GM23338 (cell line): ENCODE measurements around the gene TLE6.

ENCODE experiments used
- EZH2 ChIP-seq: fragments of 200-600 bp; sonication (generic); IDR thresholded peaks from one replicate; pipeline ENCODE4 v1.8.0; 2017; ENCODE audit warnings: antibody characterized with exemption, mild to moderate bottlenecking, low read depth; ENCODE audit not compliant: unreplicated experiment
- EZH2phosphoT487 ChIP-seq: fragments of 200-600 bp; sonication (generic); IDR thresholded peaks from one replicate; pipeline ENCODE4 v1.8.1; 2018; ENCODE audit warnings: antibody characterized with exemption; ENCODE audit not compliant: unreplicated experiment
- POLR2AphosphoS5 ChIP-seq: IDR thresholded peaks from 2 replicates; pipeline ENCODE4 v1.6.1; 2016; ENCODE audit warnings: antibody characterized with exemption, low read depth
- TF ChIP-seq, protein P1 (sequence below), 2 experiments: fragments of 200-600 bp in 1 of 2; sonication (generic) in 1 of 2; conservative IDR thresholded peaks; 2 replicates each; pipeline versions ENCODE4 v1.5.1 to v1.6.1; 2016 to 2017; ENCODE audit warnings: antibody characterized with exemption in 2 of 2, low read depth in 2 of 2, mild to moderate bottlenecking in 2 of 2, moderate library complexity in 1 of 2
- TF ChIP-seq, protein P2 (sequence below): IDR thresholded peaks from one replicate; pipeline ENCODE4 v1.6.1; 2018; ENCODE audit warnings: antibody characterized with exemption; ENCODE audit not compliant: unreplicated experiment
- TF ChIP-seq, protein P3 (sequence below): IDR thresholded peaks from 2 replicates; pipeline ENCODE4 v1.6.1; 2016; ENCODE audit warnings: antibody characterized with exemption

DNA sequence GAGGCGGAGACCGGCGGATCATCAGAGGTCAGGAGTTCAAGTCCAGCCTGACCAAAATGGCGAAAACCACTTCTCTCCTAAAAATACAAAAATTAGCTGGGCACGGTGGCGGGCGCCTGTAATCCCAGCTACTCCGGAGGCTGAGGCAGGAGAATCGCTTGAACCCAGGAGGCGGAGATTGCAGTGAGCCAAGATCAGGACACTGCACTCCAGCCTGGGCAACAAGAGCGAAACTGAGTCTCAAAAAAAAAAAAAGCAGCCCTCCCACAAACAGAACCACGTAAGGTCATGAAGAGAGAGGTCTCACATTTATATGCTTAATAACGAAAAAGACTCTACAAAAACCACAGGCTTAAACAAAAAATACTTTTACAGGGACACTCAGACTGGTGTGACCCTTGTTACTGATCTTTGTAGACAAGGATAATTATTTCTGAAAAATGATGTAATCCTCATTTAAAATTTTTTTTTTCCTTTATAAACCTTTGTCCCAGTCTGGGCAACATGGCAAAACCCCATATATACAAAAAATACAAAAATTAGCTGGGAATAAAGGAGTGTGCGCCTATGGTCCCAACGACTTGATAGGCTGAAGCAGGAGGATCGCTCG, 31.7 kb upstream of the TLE6 start:
- TF ChIP-seq, protein P1, sequence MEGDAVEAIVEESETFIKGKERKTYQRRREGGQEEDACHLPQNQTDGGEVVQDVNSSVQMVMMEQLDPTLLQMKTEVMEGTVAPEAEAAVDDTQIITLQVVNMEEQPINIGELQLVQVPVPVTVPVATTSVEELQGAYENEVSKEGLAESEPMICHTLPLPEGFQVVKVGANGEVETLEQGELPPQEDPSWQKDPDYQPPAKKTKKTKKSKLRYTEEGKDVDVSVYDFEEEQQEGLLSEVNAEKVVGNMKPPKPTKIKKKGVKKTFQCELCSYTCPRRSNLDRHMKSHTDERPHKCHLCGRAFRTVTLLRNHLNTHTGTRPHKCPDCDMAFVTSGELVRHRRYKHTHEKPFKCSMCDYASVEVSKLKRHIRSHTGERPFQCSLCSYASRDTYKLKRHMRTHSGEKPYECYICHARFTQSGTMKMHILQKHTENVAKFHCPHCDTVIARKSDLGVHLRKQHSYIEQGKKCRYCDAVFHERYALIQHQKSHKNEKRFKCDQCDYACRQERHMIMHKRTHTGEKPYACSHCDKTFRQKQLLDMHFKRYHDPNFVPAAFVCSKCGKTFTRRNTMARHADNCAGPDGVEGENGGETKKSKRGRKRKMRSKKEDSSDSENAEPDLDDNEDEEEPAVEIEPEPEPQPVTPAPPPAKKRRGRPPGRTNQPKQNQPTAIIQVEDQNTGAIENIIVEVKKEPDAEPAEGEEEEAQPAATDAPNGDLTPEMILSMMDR (conservative IDR thresholded peaks at IDR 0.05; ENCODE audit: low read depth in 2 of 2): no peak
- TF ChIP-seq EZH2: no peak
- no peak for TF ChIP-seq POLR2AphosphoS5
- no peak for TF ChIP-seq EZH2phosphoT487
- TF ChIP-seq, protein P2, sequence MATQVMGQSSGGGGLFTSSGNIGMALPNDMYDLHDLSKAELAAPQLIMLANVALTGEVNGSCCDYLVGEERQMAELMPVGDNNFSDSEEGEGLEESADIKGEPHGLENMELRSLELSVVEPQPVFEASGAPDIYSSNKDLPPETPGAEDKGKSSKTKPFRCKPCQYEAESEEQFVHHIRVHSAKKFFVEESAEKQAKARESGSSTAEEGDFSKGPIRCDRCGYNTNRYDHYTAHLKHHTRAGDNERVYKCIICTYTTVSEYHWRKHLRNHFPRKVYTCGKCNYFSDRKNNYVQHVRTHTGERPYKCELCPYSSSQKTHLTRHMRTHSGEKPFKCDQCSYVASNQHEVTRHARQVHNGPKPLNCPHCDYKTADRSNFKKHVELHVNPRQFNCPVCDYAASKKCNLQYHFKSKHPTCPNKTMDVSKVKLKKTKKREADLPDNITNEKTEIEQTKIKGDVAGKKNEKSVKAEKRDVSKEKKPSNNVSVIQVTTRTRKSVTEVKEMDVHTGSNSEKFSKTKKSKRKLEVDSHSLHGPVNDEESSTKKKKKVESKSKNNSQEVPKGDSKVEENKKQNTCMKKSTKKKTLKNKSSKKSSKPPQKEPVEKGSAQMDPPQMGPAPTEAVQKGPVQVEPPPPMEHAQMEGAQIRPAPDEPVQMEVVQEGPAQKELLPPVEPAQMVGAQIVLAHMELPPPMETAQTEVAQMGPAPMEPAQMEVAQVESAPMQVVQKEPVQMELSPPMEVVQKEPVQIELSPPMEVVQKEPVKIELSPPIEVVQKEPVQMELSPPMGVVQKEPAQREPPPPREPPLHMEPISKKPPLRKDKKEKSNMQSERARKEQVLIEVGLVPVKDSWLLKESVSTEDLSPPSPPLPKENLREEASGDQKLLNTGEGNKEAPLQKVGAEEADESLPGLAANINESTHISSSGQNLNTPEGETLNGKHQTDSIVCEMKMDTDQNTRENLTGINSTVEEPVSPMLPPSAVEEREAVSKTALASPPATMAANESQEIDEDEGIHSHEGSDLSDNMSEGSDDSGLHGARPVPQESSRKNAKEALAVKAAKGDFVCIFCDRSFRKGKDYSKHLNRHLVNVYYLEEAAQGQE: no peak
- TF ChIP-seq, protein P3, sequence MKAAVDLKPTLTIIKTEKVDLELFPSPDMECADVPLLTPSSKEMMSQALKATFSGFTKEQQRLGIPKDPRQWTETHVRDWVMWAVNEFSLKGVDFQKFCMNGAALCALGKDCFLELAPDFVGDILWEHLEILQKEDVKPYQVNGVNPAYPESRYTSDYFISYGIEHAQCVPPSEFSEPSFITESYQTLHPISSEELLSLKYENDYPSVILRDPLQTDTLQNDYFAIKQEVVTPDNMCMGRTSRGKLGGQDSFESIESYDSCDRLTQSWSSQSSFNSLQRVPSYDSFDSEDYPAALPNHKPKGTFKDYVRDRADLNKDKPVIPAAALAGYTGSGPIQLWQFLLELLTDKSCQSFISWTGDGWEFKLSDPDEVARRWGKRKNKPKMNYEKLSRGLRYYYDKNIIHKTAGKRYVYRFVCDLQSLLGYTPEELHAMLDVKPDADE: no peak
